DOHH2 (cell line): ENCODE measurements around the gene PKD2.

Experiments used
- H3F3A ChIP-seq: fragments of 200-600 bp; sonication (generic), shearing (Covaris generic); 2 replicates; pipeline ENCODE4 v1.6.0; 2016; ENCODE audit warnings: antibody characterized with exemption, mild to moderate bottlenecking; ENCODE audit not compliant: control insufficient read depth, insufficient read depth
- H3K27ac ChIP-seq: fragments of 200-600 bp; sonication (generic); 2 replicates; pipeline ENCODE4 v1.5.1; 2014; ENCODE audit warnings: low read depth, mild to moderate bottlenecking, low read length, moderate library complexity
- H3K27me3 ChIP-seq: fragments of 200-600 bp; sonication (generic); 2 replicates; pipeline ENCODE4 v1.6.1; 2014; ENCODE audit warnings: mild to moderate bottlenecking, low read length, mixed read lengths; ENCODE audit not compliant: control insufficient read depth
- H3K36me3 ChIP-seq: fragments of 200-600 bp; sonication (generic); 2 replicates; pipeline ENCODE4 v1.6.1; 2014; ENCODE audit warnings: mild to moderate bottlenecking, low read length, moderate library complexity, mixed read lengths; ENCODE audit not compliant: control insufficient read depth
- H3K4me1 ChIP-seq: fragments of 200-600 bp; sonication (generic); 2 replicates; pipeline ENCODE4 v1.6.1; 2014; ENCODE audit warnings: mild to moderate bottlenecking, low read length, mixed read lengths; ENCODE audit not compliant: control insufficient read depth
- H3K4me2 ChIP-seq: fragments of 200-600 bp; sonication (generic); 2 replicates; pipeline ENCODE4 v1.6.0; 2014; ENCODE audit warnings: mild to moderate bottlenecking, low read length, moderate library complexity
- H3K4me3 ChIP-seq: fragments of 200-600 bp; sonication (generic); 2 replicates; pipeline ENCODE4 v1.5.1; 2014; ENCODE audit warnings: mild to moderate bottlenecking, low read length, mixed read lengths
- H3K79me2 ChIP-seq: fragments of 200-600 bp; sonication (generic); 2 replicates; pipeline ENCODE4 v1.6.1; 2014; ENCODE audit warnings: mild to moderate bottlenecking, low read length, mixed read lengths; ENCODE audit not compliant: control insufficient read depth
- H3K9me2 ChIP-seq: fragments of 200-600 bp; sonication (generic); replicated peaks from 2 replicates; pipeline ENCODE4 v1.6.1; 2014; ENCODE audit warnings: mild to moderate bottlenecking, low read length, mixed read lengths; ENCODE audit not compliant: control insufficient read depth
- H3K9me3 ChIP-seq: fragments of 200-600 bp; sonication (generic); 2 replicates; pipeline ENCODE4 v1.6.1; 2014; ENCODE audit warnings: antibody characterized with exemption, low read length, mixed read lengths; ENCODE audit not compliant: control insufficient read depth, insufficient read depth
- H4K20me1 ChIP-seq: fragments of 200-600 bp; sonication (generic); 2 replicates; pipeline ENCODE4 v1.6.0; 2014; ENCODE audit warnings: low read depth, mild to moderate bottlenecking, antibody characterized with exemption, low read length, moderate library complexity; ENCODE audit not compliant: control insufficient read depth, insufficient read depth
- EZH2phosphoT487 ChIP-seq: fragments of 200-600 bp; sonication (generic); IDR thresholded peaks from 2 replicates; pipeline ENCODE4 v1.6.1; 2017; ENCODE audit warnings: borderline replicate concordance, mild to moderate bottlenecking, antibody characterized with exemption, low read length, moderate library complexity, mixed read lengths
- TF ChIP-seq, protein P1 (sequence below): fragments of 200-600 bp; sonication (generic); IDR thresholded peaks from one replicate; pipeline ENCODE4 v1.5.1; 2014; ENCODE audit warnings: antibody characterized with exemption, mild to moderate bottlenecking, low read depth, low read length; ENCODE audit not compliant: poor library complexity, severe bottlenecking

Gene PKD2

DNA sequence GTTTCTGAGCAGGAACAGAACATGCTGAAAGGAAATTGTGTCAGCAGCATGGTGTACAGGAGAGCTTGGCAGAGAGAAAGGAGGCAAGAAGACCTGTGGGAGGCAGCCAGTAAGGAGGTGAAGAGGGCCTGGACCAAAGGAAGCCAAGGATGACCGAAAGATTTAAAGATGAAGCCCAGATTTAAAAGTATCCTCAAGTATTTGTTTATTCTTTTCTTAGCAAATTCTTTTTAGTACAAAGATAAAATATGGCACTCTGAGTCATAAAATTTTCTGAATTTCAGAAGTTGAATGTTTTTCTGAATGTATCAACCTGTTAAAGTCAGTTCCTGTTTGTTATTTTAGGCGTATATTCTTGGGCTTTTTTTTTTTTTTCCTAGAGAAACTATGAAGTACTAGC, 3.5 kb downstream of the PKD2 start:
- no peaks in the 10 kb centered on the region for H3K9me3 ChIP-seq
- H3K36me3 ChIP-seq = peaks cover 13% of the 10 kb centered on the region
- TF ChIP-seq EZH2phosphoT487 = no peak
- TF ChIP-seq, protein P1, sequence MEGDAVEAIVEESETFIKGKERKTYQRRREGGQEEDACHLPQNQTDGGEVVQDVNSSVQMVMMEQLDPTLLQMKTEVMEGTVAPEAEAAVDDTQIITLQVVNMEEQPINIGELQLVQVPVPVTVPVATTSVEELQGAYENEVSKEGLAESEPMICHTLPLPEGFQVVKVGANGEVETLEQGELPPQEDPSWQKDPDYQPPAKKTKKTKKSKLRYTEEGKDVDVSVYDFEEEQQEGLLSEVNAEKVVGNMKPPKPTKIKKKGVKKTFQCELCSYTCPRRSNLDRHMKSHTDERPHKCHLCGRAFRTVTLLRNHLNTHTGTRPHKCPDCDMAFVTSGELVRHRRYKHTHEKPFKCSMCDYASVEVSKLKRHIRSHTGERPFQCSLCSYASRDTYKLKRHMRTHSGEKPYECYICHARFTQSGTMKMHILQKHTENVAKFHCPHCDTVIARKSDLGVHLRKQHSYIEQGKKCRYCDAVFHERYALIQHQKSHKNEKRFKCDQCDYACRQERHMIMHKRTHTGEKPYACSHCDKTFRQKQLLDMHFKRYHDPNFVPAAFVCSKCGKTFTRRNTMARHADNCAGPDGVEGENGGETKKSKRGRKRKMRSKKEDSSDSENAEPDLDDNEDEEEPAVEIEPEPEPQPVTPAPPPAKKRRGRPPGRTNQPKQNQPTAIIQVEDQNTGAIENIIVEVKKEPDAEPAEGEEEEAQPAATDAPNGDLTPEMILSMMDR = no peak
- H3K27me3 ChIP-seq = peaks cover 4% of the 10 kb centered on the region; the same call in 1 of the 2 replicates
- H3K4me2 ChIP-seq = peak overlapping the region; percentile 93
- H3F3A ChIP-seq = peaks cover 7% of the 10 kb centered on the region; the same call in 1 of the 2 replicates
- H3K27ac ChIP-seq = no peak overlapping the region; the same call in 1 of the 2 replicates
- H3K9me2 ChIP-seq = no peaks in the 10 kb centered on the region
- peaks cover 60% of the 10 kb centered on the region for H3K4me1 ChIP-seq
- peak overlapping the region; percentile 41 for H3K4me3 ChIP-seq
- peaks cover 82% of the 10 kb centered on the region for H3K79me2 ChIP-seq
- H4K20me1 ChIP-seq = peaks cover 9% of the 10 kb centered on the region

DNA sequence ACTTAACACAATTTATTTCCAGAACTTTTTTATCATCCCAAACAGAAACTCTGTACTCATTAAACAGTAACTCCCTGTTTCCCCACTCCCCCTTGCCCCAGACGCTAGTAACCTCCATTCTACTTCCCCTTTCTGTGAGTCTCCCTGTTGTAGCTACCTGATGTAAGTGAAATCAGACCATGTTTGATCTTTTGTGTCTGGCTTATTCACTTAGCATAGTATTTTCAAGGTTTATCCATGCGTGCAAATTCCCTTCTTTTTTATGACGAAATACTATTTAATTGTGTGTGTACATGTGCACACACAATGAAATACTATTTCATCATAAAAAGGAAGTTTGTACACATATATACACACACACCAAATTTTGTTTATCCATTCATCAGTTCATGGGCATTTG, 5.2 kb downstream of the PKD2 start:
- Histone ChIP-seq H3K36me3 (peaks cover 13% of the 10 kb centered on the region), H3K4me3 (peak overlapping the region; percentile 16), H3K9me2 (no peaks in the 10 kb centered on the region), H3K27me3 (no peaks in the 10 kb centered on the region), H3K4me2 (peak overlapping the region; percentile 93), H3K4me1 (peaks cover 55% of the 10 kb centered on the region), H3K27ac (peak overlapping the region; percentile 2; the same call in 1 of the 2 replicates), H3F3A (peaks cover 7% of the 10 kb centered on the region; the same call in 1 of the 2 replicates), H4K20me1 (peaks cover 9% of the 10 kb centered on the region), H3K79me2 (peaks cover 95% of the 10 kb centered on the region), H3K9me3 (no peaks in the 10 kb centered on the region)
- TF ChIP-seq, protein P1 = no peak
- no peak for TF ChIP-seq EZH2phosphoT487

DNA sequence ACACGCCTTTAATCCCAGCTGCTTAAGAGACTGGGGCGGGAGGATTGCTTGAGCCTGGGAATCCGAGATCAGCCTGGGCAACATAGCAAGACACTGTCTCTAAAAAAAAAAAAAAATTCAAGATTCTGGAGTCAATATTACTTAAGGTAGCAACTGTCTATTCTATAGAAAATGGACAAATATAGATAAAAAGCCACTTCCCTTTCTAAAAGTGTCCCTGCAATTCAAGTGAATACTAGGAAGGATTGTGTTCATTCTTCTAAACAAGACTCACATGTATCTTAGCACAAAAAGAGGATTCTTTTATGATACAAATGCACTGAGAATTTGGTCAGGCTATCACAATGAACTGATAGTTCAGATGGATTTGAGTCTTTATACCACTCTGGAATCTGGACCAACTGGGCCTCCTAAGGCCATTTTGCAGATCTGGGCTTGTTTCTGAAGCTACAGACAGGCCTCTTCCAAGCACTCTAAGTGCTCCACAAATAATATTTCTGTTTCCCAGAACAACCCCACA, 7.0 kb downstream of the PKD2 start:
- Histone ChIP-seq H3F3A (0 out of 2 replicates have a peak, but pooled peaks cover 3% of the 10 kb centered on the region), H3K4me2 (peak overlapping the region; percentile 93; the same call in 1 of the 2 replicates), H3K79me2 (peaks cover 90% of the 10 kb centered on the region), H3K36me3 (peaks cover 13% of the 10 kb centered on the region), H3K4me3 (no peak overlapping the region), H3K27ac (no peak overlapping the region), H3K9me2 (no peaks in the 10 kb centered on the region), H3K27me3 (no peaks in the 10 kb centered on the region), H3K4me1 (peaks cover 49% of the 10 kb centered on the region), H3K9me3 (no peaks in the 10 kb centered on the region), H4K20me1 (peaks cover 5% of the 10 kb centered on the region)
- TF ChIP-seq EZH2phosphoT487 = no peak
- TF ChIP-seq, protein P1 = no peak
